GM12878 (cell line): ENCODE results near the gene SULT1A3. TPM values are rescaled to one million over a fixed set of nuclear protein-coding genes. Genes with fewer than 3 reads are reported as not detected.
"Not testable (repeated sequence)": the region's sequence is repeated elsewhere in the genome, so short reads cannot be mapped to it uniquely, and the experiment has no call there.

Experiments
- ATAC-seq: fragments of 200-7000 bp; cut with Tn5 transposase; 3 replicates; pipeline ENCODE4 v1.9.1; 2020; ENCODE audit warnings: mild to moderate bottlenecking, moderate library complexity
- BruUV-seq: library from RNA; stranded (reverse); fragments of 400-500 nt; replicated peaks from 2 replicates; lab custom pipeline; 2021; lab: Mats Ljungman, UMichigan
- CTCF ChIA-PET: fragments of 300-600 bp; sonication (Branson Sonifier 250); formaldehyde crosslinking; extraction: SDS; loops from one replicate; lab custom pipeline; 2021; ENCODE audit warnings: inconsistent platforms; lab: Yijun Ruan, JAX
- POLR2A ChIA-PET: fragments of 350-600 bp; formaldehyde crosslinking; extraction: SDS; loops from one replicate; lab custom pipeline; 2021; ENCODE audit warnings: inconsistent platforms; lab: Charles Lee
- RAD21 ChIA-PET: fragments of 300-600 bp; sonication (Branson Sonifier 250); formaldehyde crosslinking; loops from one replicate; lab custom pipeline; 2023; ENCODE audit warnings: antibody characterized with exemption; ENCODE audit not compliant: unreplicated experiment; lab: Charles Lee
- SMC1A ChIA-PET: fragments of 300-600 bp; sonication (Branson Sonifier 250); formaldehyde crosslinking; loops from one replicate; lab custom pipeline; 2023; ENCODE audit not compliant: unreplicated experiment, uncharacterized antibody; lab: Charles Lee
- DNase-seq: peaks from one replicate; pipeline ENCODE4 v3.0.0-alpha.2; 2011; ENCODE audit warnings: low read depth, low spot score
- FAIRE-seq: peaks from 3 replicates; lab custom pipeline; 2011; peaks lifted over from hg19 to GRCh38; lab: Jason Lieb, UNC
- H2AFZ ChIP-seq: 2 replicates; pipeline ENCODE4 v1.6.0; 2011; ENCODE audit warnings: low read depth, low read length, control low read depth; ENCODE audit not compliant: control insufficient read depth
- H3K27ac ChIP-seq: 2 replicates; pipeline ENCODE4 v1.5.1; 2011; ENCODE audit warnings: control low read depth; ENCODE audit not compliant: control insufficient read depth, insufficient read depth
- H3K27me3 ChIP-seq, 2 experiments: replicated peaks in 1 of 2; 2 replicates each; pipeline versions ENCODE4 v1.6.0 to v1.6.1; 2011; ENCODE audit warnings: low read length in 1 of 2; ENCODE audit not compliant: control insufficient read depth in 2 of 2, insufficient read depth in 2 of 2
- H3K36me3 ChIP-seq, 2 experiments: 2 replicates each; pipeline ENCODE4 v1.5.1; 2011; ENCODE audit warnings: low read length in 1 of 2; ENCODE audit not compliant: control insufficient read depth in 2 of 2, insufficient read depth in 2 of 2
- H3K4me1 ChIP-seq: 2 replicates; pipeline ENCODE4 v1.6.1; 2011; ENCODE audit warnings: mild to moderate bottlenecking, low read length, moderate library complexity, mixed read lengths; ENCODE audit not compliant: control insufficient read depth, insufficient read depth
- H3K4me2 ChIP-seq: 2 replicates; pipeline ENCODE4 v1.6.0; 2011; ENCODE audit warnings: control low read depth; ENCODE audit not compliant: control insufficient read depth, insufficient read depth
- H3K4me3 ChIP-seq: fragments of 200-600 bp; sonication (generic); 2 replicates; pipeline ENCODE4 v1.5.1; 2016
- H3K79me2 ChIP-seq: 2 replicates; pipeline ENCODE4 v1.6.0; 2011; ENCODE audit warnings: low read length; ENCODE audit not compliant: control insufficient read depth, insufficient read depth
- H3K9ac ChIP-seq: 2 replicates; pipeline ENCODE4 v1.8.0; 2011; ENCODE audit warnings: low read length, control low read depth, mixed read lengths; ENCODE audit not compliant: control insufficient read depth, insufficient read depth
- H3K9me3 ChIP-seq: replicated peaks from 3 replicates; pipeline ENCODE4 v1.5.1; 2011; ENCODE audit warnings: mild to moderate bottlenecking, low read length; ENCODE audit not compliant: control insufficient read depth, insufficient read depth
- H4K20me1 ChIP-seq: 2 replicates; pipeline ENCODE4 v1.6.0; 2011; ENCODE audit not compliant: control insufficient read depth, insufficient read depth
- LARP7 ChIP-seq: fragments of 450-650 bp; IDR thresholded peaks from 2 replicates; pipeline ENCODE4 v1.6.1; 2017; ENCODE audit warnings: mild to moderate bottlenecking
- POLR2A ChIP-seq: IDR thresholded peaks from 2 replicates; pipeline ENCODE4 v1.6.1; 2011; ENCODE audit warnings: low read depth, mild to moderate bottlenecking, low read length
- POLR2AphosphoS5 ChIP-seq: IDR thresholded peaks from 2 replicates; pipeline ENCODE4 v1.6.1; 2011; ENCODE audit warnings: mild to moderate bottlenecking, low read length, inconsistent platforms
- POU2F2 ChIP-seq: IDR thresholded peaks from 3 replicates; pipeline ENCODE4 v1.6.1; 2011; ENCODE audit warnings: low read depth, mild to moderate bottlenecking, low read length, borderline replicate concordance
- RAD51 ChIP-seq: fragments of 450-650 bp; IDR thresholded peaks from 2 replicates; pipeline ENCODE4 v1.6.1; 2016; ENCODE audit warnings: moderate library complexity, mild to moderate bottlenecking, inconsistent platforms
- USF2 ChIP-seq: IDR thresholded peaks from 2 replicates; pipeline ENCODE4 v1.6.1; 2011; ENCODE audit warnings: low read depth, low read length, improper control_type of control experiment, borderline replicate concordance
- WGBS: methylation state at CpG from one replicate; pipeline ENCODE4 v1.1.6; 2016; ENCODE audit warnings: low lambda C conversion rate; ENCODE audit not compliant: insufficient replicate concordance, insufficient coverage; ENCODE audit errors: missing lambda C conversion rate; 5-methylcytosine and 5-hydroxymethylcytosine counted together
- in situ Hi-C: fragments of 300-500 bp; cut with MboI; formaldehyde crosslinking; loops from 9 replicates; pipeline ENCODE4 v1.14.3; 2018; ENCODE audit warnings: mixed read lengths
- intact Hi-C: fragments of 100-400 bp; cut with micrococcal nuclease; formaldehyde crosslinking; loops from one replicate; pipeline ENCODE4 v1.14.2; 2022; ENCODE audit not compliant: unreplicated experiment
- polyA plus RNA-seq, 11 experiments: library from polyadenylated mRNA; depleted of rRNA in 4 of 11; unstranded in 6 of 11; stranded (reverse) in 5 of 11; fragments of >200 nt; fragmentation: Nextera tagmentation in 4 of 11; fragmentation: Illumina TruSeq in 1 of 11; extraction: Ambion mirVana in 4 of 11; extraction: Trizol in 1 of 11; gene quantifications; 1 replicate in 1 of 11; 2 replicates in 10 of 11; pipeline versions ENCODE4 v1.2.1 to v1.2.3, GENCODE V29; 2011 to 2016; ENCODE audit warnings: inconsistent platforms in 2 of 11, missing spikeins in 2 of 11, low read depth in 1 of 11
- total RNA-seq, 4 experiments: library from RNA; depleted of rRNA in 3 of 4; stranded (reverse); fragments of >200 nt in 3 of 4; fragmentation: Illumina TruSeq in 1 of 4; extraction: Trizol in 1 of 4; gene quantifications; 2 replicates each; pipeline versions ENCODE4 v1.2.1 to v1.2.3, GENCODE V29; 2013 to 2021

Gene SULT1A3
- total and polyA plus RNA-seq, 10 of the 15 experiments (the other 5 are each of a cell fraction or from before 2014, with no cell fraction given) = 3.3 to 15.8 (median 6.2) TPM

- SMC1A ChIA-PET = no interaction called here
- POLR2A ChIA-PET = no interaction called here
- CTCF ChIA-PET = interaction anchor here (1.2 to 1.3 kb wide), 2 partner anchors 96 to 222 kb away, joined by 3 to 4 read pairs; partner anchors contain the start of gene TBX6
- WGBS = 76% methylated on average over 23 of the region's 23 CpGs
- Histone ChIP-seq H3K27ac (peak overlapping the region; percentile 6; the same call in 1 of the 2 replicates), H4K20me1 (no peaks in the 10 kb centered on the region), H2AFZ (no peak overlapping the region), H3K9me3 (no peaks in the 10 kb centered on the region), H3K4me2 (peak overlapping the region; percentile 100), H3K79me2 (peaks cover 52% of the 10 kb centered on the region), H3K36me3 (peaks cover 17 to 29% of the 10 kb centered on the region in 2 experiments), H3K9ac (no peak overlapping the region), H3K27me3 (no peaks in the 10 kb centered on the region), H3K4me1 (peaks cover 23% of the 10 kb centered on the region), H3K4me3 (peak overlapping the region; percentile 96; the same call in 1 of the 2 replicates)
- TF ChIP-seq USF2 = no peak
- peak; percentile 16; the same call in 1 of the 2 replicates for TF ChIP-seq LARP7
- 0 out of 3 replicates have a peak, but pooled peaks have one; percentile 31 for TF ChIP-seq POU2F2
- peak; percentile 62 for TF ChIP-seq POLR2A
- no peak for TF ChIP-seq RAD51
- peak; percentile 3; the same call in 1 of the 2 replicates for TF ChIP-seq POLR2AphosphoS5
- DNase-seq (no peak), ATAC-seq (no peak), FAIRE-seq (no peak)
- BruUV-seq = TSS peak; percentile 52
- in situ Hi-C loops (loop anchor here (10.0 kb wide), 2 partner anchors 447 to 507 kb away; partner anchors contain the start of gene SRCAP), intact Hi-C loops (no loop called here)
- RAD21 ChIA-PET = no interaction called here
Observed at GRCh38 chr16:30187971-30188561, 11.0 kb upstream of the SULT1A3 start.

- ATAC-seq, H3K9me3 ChIP-seq, H3K4me2 ChIP-seq, FAIRE-seq, SMC1A ChIA-PET, DNase-seq, RAD21 ChIA-PET, in situ Hi-C loops, H4K20me1 ChIP-seq, H3K27me3 ChIP-seq, BruUV-seq, H3K9ac ChIP-seq, POLR2A ChIA-PET, H3K4me3 ChIP-seq, CTCF ChIA-PET, intact Hi-C loops, H2AFZ ChIP-seq, H3K27ac ChIP-seq: not testable (repeated sequence)
- Histone ChIP-seq H3K4me1 (peaks cover 17% of the 10 kb centered on the region), H3K36me3 (peaks cover 17 to 22% of the 10 kb centered on the region in 2 experiments), H3K79me2 (peaks cover 22% of the 10 kb centered on the region)
- 87% methylated on average over 6 of the region's 12 CpGs for WGBS
Observed at GRCh38 chr16:30191158-30191557, 7.9 kb upstream of the SULT1A3 start.

GRCh38 chr16:30193098-30193497 lies 6.0 kb upstream of the SULT1A3 start:
- H3K4me1 ChIP-seq, CTCF ChIA-PET, H3K9ac ChIP-seq, H3K27me3 ChIP-seq, H4K20me1 ChIP-seq, DNase-seq, SMC1A ChIA-PET, FAIRE-seq, intact Hi-C loops, POLR2A ChIA-PET, RAD21 ChIA-PET, BruUV-seq, H3K36me3 ChIP-seq, in situ Hi-C loops, H3K9me3 ChIP-seq, H3K79me2 ChIP-seq, H3K4me3 ChIP-seq, H3K4me2 ChIP-seq, H2AFZ ChIP-seq, H3K27ac ChIP-seq: not testable (repeated sequence)
- peak; percentile 36 for ATAC-seq
- no CpG with 5 or more reads among the region's 21 CpGs for WGBS
